ENCODE results near the gene ALDH1B1.
"Not testable (repeated sequence)": the region's sequence is repeated elsewhere in the genome, so short reads cannot be mapped to it uniquely, and the experiment has no call there.

The ALDH1B1 gene

DNA sequence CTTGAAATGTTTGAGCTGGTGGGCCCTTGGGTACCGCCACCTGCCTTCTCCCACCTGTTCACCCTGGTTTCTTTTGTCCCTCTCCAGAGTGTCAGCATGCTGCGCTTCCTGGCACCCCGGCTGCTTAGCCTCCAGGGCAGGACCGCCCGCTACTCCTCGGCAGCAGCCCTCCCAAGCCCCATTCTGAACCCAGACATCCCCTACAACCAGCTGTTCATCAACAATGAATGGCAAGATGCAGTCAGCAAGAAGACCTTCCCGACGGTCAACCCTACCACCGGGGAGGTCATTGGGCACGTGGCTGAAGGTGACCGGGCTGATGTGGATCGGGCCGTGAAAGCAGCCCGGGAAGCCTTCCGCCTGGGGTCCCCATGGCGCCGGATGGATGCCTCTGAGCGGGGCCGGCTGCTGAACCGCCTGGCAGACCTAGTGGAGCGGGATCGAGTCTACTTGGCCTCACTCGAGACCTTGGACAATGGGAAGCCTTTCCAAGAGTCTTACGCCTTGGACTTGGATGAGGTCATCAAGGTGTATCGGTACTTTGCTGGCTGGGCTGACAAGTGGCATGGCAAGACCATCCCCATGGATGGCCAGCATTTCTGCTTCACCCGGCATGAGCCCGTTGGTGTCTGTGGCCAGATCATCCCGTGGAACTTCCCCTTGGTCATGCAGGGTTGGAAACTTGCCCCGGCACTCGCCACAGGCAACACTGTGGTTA lies 3.3 kb downstream of the ALDH1B1 start:
- Histone ChIP-seq H3K9ac (ENCODE audit: low read depth, low read length, poor library complexity, severe bottlenecking) (no peak overlapping the region), H2AFZ (ENCODE audit: low read length) (no peak overlapping the region), H3K4me3 (ENCODE audit: low read length, poor library complexity, severe bottlenecking) (no peak overlapping the region), H3K36me3 (ENCODE audit: insufficient read depth, low read length) (peaks cover 19% of the 10 kb centered on the region; the same call in 1 of the 2 replicates), H3K9me2 (replicated peaks; ENCODE audit: low read depth, low read length) (no peaks in the 10 kb centered on the region), H3K79me2 (ENCODE audit: insufficient read depth, low read length) (peaks cover 27% of the 10 kb centered on the region), H3K4me2 (ENCODE audit: low read depth, low read length, poor library complexity, severe bottlenecking) (no peak overlapping the region), H3K4me1 (ENCODE audit: insufficient read depth, low read length, poor library complexity, severe bottlenecking) (peaks cover 20% of the 10 kb centered on the region), H3K9me3 (ENCODE audit: insufficient read depth, low read depth, low read length) (no peaks in the 10 kb centered on the region), H4K20me1 (ENCODE audit: insufficient read depth, low read length, poor library complexity, severe bottlenecking) (no peaks in the 10 kb centered on the region), H3K27me3 (ENCODE audit: insufficient read depth, low read length, poor library complexity, severe bottlenecking) (no peaks in the 10 kb centered on the region), H3F3A (ENCODE audit: low read depth) (no peaks in the 10 kb centered on the region)
- TF ChIP-seq, protein P1, sequence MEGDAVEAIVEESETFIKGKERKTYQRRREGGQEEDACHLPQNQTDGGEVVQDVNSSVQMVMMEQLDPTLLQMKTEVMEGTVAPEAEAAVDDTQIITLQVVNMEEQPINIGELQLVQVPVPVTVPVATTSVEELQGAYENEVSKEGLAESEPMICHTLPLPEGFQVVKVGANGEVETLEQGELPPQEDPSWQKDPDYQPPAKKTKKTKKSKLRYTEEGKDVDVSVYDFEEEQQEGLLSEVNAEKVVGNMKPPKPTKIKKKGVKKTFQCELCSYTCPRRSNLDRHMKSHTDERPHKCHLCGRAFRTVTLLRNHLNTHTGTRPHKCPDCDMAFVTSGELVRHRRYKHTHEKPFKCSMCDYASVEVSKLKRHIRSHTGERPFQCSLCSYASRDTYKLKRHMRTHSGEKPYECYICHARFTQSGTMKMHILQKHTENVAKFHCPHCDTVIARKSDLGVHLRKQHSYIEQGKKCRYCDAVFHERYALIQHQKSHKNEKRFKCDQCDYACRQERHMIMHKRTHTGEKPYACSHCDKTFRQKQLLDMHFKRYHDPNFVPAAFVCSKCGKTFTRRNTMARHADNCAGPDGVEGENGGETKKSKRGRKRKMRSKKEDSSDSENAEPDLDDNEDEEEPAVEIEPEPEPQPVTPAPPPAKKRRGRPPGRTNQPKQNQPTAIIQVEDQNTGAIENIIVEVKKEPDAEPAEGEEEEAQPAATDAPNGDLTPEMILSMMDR (conservative IDR thresholded peaks at IDR 0.05; ENCODE audit: low read length): no peak
- no peak for TF ChIP-seq EZH2phosphoT487 (IDR thresholded peaks at IDR 0.05; ENCODE audit: borderline replicate concordance)

DNA sequence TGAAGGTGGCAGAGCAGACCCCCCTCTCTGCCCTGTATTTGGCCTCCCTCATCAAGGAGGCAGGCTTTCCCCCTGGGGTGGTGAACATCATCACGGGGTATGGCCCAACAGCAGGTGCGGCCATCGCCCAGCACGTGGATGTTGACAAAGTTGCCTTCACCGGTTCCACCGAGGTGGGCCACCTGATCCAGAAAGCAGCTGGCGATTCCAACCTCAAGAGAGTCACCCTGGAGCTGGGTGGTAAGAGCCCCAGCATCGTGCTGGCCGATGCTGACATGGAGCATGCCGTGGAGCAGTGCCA lies 3.8 kb downstream of the ALDH1B1 start:
- no peaks in the 10 kb centered on the region for H3F3A ChIP-seq (ENCODE audit: low read depth)
- no peaks in the 10 kb centered on the region for H3K9me3 ChIP-seq (ENCODE audit: insufficient read depth, low read depth, low read length)
- no peaks in the 10 kb centered on the region for H4K20me1 ChIP-seq (ENCODE audit: insufficient read depth, low read length, poor library complexity, severe bottlenecking)
- no peak for TF ChIP-seq EZH2phosphoT487 (IDR thresholded peaks at IDR 0.05; ENCODE audit: borderline replicate concordance)
- TF ChIP-seq, protein P1 (conservative IDR thresholded peaks at IDR 0.05; ENCODE audit: low read length): no peak
- no peak overlapping the region for H3K9ac ChIP-seq (ENCODE audit: low read depth, low read length, poor library complexity, severe bottlenecking)
- H3K27me3 ChIP-seq (ENCODE audit: insufficient read depth, low read length, poor library complexity, severe bottlenecking): no peaks in the 10 kb centered on the region
- H3K4me1 ChIP-seq (ENCODE audit: insufficient read depth, low read length, poor library complexity, severe bottlenecking): peaks cover 20% of the 10 kb centered on the region
- H2AFZ ChIP-seq (ENCODE audit: low read length): no peak overlapping the region
- H3K36me3 ChIP-seq (ENCODE audit: insufficient read depth, low read length): peaks cover 19% of the 10 kb centered on the region; the same call in 1 of the 2 replicates
- peaks cover 27% of the 10 kb centered on the region for H3K79me2 ChIP-seq (ENCODE audit: insufficient read depth, low read length)
- H3K4me3 ChIP-seq (ENCODE audit: low read length, poor library complexity, severe bottlenecking): no peak overlapping the region
- H3K9me2 ChIP-seq (replicated peaks; ENCODE audit: low read depth, low read length): no peaks in the 10 kb centered on the region
- no peak overlapping the region for H3K4me2 ChIP-seq (ENCODE audit: low read depth, low read length, poor library complexity, severe bottlenecking)

DNA sequence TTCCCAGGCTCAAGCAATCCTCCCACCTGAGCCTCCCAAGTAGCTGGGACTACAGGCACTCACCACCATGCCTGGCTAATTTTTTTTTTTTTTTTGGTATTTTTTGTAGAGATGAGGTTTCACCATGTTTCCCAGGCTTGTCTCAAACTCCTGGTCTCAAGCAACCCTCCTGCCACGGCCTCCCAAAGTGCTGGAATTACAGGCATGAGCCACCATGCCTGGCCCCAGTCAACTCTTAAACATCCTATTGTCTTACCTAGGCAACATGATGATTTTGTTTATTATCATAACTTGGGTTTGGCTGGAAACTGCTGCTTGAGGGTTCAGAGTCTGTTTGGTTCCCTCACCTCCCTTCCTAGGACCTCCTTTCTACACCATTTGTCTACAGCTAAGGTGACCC lies 6.7 kb downstream of the ALDH1B1 start:
- H4K20me1 ChIP-seq (ENCODE audit: insufficient read depth, low read length, poor library complexity, severe bottlenecking); H3K4me3 ChIP-seq (ENCODE audit: low read length, poor library complexity, severe bottlenecking); H3F3A ChIP-seq (ENCODE audit: low read depth); H3K9me2 ChIP-seq (replicated peaks; ENCODE audit: low read depth, low read length); H3K27me3 ChIP-seq (ENCODE audit: insufficient read depth, low read length, poor library complexity, severe bottlenecking); H3K9me3 ChIP-seq (ENCODE audit: insufficient read depth, low read depth, low read length); H3K9ac ChIP-seq (ENCODE audit: low read depth, low read length, poor library complexity, severe bottlenecking); H3K4me1 ChIP-seq (ENCODE audit: insufficient read depth, low read length, poor library complexity, severe bottlenecking); H3K4me2 ChIP-seq (ENCODE audit: low read depth, low read length, poor library complexity, severe bottlenecking); H2AFZ ChIP-seq (ENCODE audit: low read length): not testable (repeated sequence)
- H3K36me3 ChIP-seq (ENCODE audit: insufficient read depth, low read length): peaks cover 19% of the 10 kb centered on the region; the same call in 1 of the 2 replicates
- H3K79me2 ChIP-seq (ENCODE audit: insufficient read depth, low read length): peaks cover 13% of the 10 kb centered on the region

DNA sequence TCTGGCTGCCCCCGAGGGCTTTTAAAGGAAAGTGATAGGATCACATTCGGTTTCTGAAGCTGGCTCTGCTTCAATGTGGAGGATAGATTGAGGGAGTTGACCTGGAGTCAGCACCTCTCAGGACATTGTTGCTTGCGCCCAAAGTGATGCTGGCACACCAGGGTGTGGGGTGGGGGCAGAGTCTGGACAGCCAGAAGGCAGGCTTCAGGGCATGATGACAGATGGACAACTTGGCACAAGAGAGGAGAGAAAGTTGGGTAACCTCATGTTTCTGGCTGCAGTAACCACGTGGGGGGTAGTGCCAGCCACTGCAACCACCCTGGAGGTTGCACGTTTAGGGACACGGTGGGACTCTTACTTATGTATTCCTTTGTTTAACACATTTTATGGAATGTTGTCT lies 9.5 kb downstream of the ALDH1B1 start:
- TF ChIP-seq, protein P1 (conservative IDR thresholded peaks at IDR 0.05; ENCODE audit: low read length): no peak
- TF ChIP-seq EZH2phosphoT487 (IDR thresholded peaks at IDR 0.05; ENCODE audit: borderline replicate concordance): no peak
- Histone ChIP-seq H3K27me3 (ENCODE audit: insufficient read depth, low read length, poor library complexity, severe bottlenecking) (no peaks in the 10 kb centered on the region), H2AFZ (ENCODE audit: low read length) (no peak overlapping the region), H3K9ac (ENCODE audit: low read depth, low read length, poor library complexity, severe bottlenecking) (no peak overlapping the region), H3K4me1 (ENCODE audit: insufficient read depth, low read length, poor library complexity, severe bottlenecking) (no peaks in the 10 kb centered on the region), H3F3A (ENCODE audit: low read depth) (no peaks in the 10 kb centered on the region), H3K4me3 (ENCODE audit: low read length, poor library complexity, severe bottlenecking) (no peak overlapping the region), H3K9me2 (replicated peaks; ENCODE audit: low read depth, low read length) (no peaks in the 10 kb centered on the region), H4K20me1 (ENCODE audit: insufficient read depth, low read length, poor library complexity, severe bottlenecking) (no peaks in the 10 kb centered on the region), H3K36me3 (ENCODE audit: insufficient read depth, low read length) (peaks cover 8% of the 10 kb centered on the region; the same call in 1 of the 2 replicates), H3K9me3 (ENCODE audit: insufficient read depth, low read depth, low read length) (no peaks in the 10 kb centered on the region), H3K4me2 (ENCODE audit: low read depth, low read length, poor library complexity, severe bottlenecking) (no peak overlapping the region), H3K79me2 (ENCODE audit: insufficient read depth, low read length) (no peaks in the 10 kb centered on the region)
